Medulla oblongata (tissue), 1 donor: ENCODE results near the gene GPC6.

Experiments used
- DNase-seq: peaks from one replicate; pipeline ENCODE4 v3.0.0-alpha.2; 2015; ENCODE audit errors: extremely low spot score

GPC6 gene

DNA sequence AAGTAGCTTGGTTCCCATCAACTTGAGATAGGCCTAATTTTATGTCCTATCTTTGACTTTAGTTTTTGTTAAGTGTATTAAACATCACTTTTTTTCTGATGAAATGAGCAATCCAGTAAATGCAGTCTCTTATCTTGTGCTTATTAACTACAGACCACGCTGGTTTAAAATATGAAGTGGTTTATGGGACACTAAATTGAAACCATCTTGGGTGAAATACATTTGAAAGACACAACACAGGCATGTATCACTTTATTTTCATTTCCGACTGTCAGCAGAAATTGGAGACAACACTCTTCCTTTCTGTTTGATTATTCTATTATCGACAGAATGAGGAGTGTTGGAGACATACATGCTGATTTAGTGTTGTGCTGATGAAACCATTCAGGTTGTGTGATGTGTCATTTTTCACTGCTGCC, 447.7 kb downstream of the GPC6 start:
- DNase-seq, result no peak

DNA sequence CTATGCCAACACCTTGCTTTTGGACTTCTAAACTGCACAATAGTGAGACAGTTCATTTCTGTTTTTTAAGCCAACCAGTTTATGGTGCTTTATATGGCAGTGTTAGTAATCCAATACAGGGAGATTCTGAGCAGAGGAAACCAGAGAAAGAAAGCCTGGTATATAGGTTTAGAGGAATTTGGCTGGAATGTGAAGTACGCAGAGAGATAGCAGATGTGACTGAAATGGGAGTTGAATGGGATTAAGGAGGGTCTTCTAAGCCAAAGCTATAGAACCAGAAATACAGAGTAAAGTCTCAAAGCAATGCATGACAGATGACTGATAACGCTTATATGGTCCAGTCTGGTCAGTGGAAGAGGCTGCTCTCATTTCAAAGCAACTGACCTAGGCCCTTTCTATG, 453.7 kb downstream of the GPC6 start:
- no peak for DNase-seq

DNA sequence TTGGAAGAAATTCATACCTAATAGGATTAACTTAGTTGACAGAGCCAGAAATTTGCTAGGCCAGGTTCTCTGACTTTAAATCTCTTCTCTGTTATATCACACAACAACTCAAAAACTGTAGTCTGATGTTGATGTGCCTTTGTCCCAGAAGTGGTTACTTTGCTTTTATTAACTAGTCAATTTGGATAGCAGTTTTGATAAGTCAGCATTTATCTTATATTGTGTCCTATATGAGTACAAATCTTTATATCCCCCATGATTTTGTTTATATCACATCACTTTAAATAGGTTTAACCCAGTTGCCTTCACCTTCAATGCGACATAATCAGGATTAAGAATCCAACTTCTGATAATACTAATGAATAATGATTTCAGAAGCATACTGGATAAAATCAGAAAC, 459.3 kb downstream of the GPC6 start:
- no peak for DNase-seq

DNA sequence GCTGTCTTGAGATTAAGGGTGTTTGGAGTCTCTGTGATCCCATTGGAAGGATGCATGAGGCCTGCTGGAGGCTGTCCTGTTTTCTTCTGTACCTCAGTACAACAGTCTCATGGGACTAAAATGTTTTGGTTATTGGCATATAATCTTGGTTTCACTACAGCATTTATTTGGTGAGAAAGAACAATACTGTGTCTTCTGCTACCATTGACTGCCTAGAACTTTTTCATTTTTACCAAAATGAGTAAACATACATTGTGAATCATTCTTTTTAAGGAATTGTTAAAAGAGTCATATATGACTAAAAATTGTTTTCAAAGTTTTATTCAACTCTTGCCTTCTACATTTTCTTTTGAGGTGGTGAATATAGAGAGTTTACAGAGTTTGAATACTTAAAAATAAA, 459.8 kb downstream of the GPC6 start:
- no peak for DNase-seq

DNA sequence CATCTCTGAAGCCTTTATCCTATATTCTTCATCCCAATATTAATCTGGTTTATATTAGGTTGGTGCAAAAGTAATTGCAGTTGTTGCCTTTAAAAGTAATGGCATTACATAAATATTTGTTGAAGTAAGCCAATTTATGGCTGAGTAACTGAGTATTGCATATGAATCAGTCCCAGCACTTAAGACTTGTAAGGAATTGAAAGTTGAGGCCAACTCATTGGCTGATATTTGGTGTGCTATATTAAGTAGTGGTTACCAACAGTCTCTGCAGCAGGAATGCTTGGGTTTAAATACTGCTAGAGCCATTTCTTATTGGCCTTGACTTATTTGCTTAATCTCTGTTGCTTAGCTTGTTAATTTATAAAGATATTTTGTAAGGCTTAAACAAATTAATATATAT, 460.7 kb downstream of the GPC6 start:
- DNase-seq, result no peak

DNA sequence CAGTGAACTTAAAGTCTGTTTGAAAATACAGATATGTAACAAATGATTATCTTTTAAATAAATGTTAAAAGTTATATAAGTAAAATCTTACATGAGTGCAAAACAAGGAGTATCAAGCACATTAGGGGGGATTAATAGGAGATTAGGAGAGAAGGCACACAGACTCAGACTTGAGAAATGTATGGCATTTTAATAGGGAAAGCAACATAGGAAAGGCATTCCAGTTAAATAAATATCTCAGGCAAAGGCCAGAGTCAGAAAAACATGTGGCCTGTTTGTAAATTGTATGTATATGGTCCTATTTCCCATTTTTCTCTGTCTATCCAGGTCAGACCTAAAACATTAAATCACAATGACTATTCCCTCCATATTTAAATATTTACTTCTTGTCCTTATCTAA, 462.7 kb downstream of the GPC6 start:
- no peak for DNase-seq

DNA sequence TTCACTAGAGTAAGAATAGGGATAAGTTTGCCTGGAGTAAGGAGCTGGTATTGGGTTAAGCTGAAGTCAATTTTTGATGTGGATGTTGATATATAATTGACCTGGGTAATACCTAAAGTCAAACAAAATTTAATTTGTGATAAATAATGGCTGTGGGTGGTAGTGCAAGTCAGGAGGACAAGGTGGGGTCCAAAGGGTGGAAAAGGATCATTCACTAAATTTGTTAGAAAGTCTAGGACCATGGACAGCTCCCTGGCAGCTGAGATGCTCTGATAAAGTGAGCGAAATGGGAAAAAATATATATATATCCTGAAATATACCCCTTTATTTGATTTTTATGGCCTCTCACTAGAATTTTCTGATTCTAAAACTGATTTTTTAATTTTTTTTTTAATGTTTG, 463.5 kb downstream of the GPC6 start:
- DNase-seq, result no peak

DNA sequence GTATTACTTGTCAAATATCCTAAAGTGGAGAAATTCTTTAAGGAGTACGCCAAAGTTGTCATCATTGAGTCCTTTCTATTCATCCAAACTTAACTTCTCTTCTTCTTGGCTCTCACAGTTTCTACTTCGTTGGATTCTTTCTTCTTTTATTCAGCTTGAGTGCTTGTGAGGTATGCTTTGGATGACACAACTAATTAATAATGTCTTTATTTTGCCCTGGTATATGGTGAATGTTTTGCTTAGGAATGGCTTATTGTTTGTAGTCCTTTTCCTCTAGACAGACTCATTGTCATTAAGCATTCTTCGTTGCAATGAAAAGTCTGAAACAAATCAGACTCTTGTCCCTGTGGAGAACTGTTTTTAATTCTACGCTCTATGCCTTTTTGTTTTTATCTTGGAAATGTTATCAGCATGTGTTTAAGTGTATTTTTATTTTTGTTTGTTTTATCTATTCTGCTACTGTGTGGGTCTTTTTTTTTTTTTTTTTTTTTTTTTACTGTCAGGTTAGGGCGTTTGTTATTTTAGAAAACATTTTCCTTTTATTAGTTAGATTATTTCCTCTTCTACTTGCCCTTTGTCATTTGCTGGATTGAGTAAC, 471.5 kb downstream of the GPC6 start:
- DNase-seq, result no peak

DNA sequence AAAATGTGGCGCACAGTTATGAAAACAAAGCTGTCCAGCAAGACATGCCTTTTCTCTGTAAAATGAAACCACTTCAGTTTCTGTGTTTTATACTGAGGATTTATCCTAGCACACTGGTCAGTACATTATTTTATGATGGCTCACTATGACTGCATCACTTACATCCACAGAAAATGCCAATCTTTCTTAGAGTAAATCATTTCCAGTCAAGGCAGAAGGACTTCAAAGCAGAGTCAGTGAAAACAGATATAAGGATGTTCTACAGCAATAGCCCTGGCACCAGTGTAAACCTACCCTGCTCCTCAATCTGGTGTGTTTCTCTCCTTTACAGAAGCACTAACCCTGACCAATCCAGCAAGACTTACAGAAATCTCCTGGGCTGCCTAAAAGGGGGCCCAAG, 473.5 kb downstream of the GPC6 start:
- DNase-seq, result no peak

DNA sequence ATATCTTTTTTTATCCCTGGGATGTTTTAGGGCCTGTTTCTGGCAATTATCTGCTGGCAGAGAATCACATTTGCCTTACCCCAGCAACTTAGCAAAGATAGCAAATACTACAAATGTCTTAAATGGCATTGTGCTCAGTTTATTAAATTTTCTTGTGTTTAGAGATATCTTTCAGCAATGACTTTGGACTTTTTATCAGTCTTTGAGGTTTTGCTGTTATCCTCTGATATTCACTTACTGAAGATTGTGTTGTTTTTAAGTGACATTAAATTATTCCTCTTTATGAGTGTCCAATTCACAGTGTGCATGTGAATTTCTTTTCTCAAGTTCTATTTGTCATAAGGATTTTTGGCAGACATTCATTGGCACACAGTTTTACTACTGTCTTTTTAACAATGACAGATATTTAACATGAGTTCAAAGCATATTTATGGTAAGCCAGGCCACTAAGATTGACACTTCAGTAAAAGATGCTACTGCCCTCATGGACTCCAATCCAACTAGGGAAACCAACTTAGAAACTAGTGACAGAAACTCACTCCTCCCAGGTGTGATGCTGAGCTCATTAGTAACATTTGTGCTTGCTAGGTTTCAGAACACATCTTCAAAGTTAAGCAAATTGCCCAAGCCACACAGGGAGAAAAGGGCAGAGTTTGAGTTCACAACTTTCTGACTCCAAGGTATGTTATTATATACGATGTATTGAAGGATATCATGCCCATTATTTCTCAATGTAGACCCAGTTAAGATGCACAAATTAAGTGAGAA, 481.9 kb downstream of the GPC6 start:
- DNase-seq, result no peak

DNA sequence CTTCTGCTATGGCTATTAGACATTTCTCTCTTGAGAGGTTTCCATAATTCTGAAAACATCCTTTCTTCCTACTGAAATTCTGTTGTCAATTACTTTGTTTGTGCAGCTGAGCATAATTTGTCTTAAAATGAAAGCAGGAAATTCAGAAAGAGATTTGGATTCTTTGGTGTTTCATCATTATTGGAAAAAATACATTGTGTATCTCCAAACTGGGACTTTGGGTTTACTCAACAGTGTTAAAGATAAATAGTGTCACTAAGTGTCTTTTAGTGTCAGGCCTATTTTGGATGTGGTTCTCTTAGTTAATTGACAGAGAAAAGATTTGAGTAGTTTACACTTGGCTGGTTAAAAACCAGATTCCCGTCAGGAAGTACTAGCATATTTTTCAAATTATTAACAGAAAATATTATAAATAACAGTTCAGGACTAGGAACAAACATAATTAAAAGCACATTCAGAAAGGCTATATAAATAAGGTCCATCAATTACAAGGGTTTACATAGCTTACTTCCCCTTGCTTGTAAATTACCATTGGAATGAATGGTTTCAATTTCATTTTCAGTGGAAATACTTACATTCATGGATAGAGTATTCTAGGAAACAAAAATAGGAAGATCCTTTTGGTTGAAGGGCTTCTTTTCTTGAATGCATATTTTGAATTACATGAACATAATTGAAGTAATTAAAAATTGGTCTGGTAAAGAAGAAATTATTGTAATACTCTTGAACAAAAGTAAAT, 483.1 kb downstream of the GPC6 start:
- no peak for DNase-seq

DNA sequence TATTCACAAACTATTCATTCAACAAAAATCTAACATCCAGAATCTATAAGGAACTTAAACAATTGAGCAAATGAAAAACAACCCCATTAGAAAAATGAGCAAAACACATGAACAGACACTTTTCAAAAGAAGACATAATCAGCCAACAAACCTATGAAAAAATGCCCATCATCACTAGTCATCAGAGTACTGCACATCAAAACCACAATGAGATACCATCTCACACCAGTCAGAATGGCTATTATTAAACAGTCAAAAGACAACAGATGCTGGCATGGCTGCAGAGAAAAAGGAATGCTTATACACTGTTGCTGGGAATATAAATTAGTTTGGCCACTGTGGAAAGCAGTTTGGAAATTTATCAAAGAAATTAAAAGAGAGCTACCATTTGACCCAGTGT, 487.6 kb downstream of the GPC6 start:
- no peak for DNase-seq

DNA sequence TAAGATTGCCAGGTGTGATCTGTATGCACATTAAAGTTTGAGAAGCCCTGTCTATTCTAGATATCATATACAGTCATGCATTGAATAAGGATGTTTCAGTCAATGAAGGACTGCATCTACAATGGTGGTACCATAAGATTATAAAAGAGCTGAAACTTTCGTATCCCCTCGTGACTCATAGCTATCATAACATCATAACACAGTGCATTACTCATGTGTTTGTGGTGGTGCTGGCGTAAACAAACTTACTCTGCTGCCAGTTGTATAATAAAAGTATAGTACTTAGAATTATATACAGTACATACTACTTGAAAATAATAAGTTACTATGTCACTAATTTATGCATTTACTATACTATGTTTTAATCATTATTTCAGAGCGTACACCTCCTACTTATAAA, 489.3 kb downstream of the GPC6 start:
- no peak for DNase-seq

DNA sequence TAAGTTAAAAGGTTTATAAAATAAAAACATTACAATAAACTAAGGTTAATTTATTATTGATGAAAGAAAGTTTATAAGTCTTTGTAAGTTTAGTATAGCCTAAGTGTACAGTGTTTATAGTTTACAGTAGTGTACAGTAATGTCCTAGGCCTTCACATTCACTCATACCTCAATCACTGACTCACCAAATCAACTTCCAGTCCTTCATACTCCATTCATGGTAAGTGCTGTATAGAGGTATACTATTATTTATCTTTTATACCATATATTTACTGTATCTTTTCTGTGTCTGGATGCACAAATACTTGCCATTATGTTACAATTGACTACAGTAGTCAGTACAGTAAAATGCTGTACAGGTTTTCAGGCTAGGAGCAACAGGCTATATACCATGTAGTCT, 490.0 kb downstream of the GPC6 start:
- no peak for DNase-seq

DNA sequence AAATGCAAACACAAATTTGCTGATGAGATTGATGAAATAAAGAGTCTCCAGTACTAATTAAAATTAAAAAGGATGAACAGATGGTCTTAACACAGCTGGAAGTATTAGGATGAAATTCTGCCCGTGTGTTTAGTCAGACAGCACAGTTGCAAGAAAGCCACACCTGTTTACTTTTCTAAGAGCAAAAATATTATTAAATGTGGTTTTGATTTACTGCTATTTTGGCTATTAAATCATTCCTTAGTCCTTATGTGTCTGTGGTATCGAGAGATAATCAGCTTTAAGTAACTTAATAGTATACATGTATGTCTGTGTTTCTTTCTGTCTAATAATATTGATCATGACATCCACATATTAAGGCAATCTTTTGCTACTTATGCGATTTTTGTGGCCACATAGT, 494.9 kb downstream of the GPC6 start:
- DNase-seq, result no peak

DNA sequence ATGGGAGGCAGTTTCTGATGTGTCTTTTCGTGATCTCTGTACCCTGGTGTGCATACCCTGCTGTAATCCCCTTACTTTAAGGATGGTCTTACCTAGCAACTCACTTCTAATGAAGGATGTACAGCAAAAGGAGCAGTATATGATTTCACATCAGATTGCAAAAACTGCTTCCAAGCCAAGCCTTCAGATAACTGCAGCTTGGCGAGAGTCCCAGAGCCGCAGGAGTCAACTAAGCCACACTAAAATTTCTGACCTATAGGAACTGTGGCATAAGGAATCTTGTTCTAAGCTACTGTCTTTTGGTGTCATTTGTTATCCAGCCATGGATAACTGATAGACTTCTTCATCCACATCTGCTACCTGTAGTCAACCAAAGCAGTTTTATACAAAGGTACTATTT, 496.7 kb downstream of the GPC6 start:
- DNase-seq, result no peak

DNA sequence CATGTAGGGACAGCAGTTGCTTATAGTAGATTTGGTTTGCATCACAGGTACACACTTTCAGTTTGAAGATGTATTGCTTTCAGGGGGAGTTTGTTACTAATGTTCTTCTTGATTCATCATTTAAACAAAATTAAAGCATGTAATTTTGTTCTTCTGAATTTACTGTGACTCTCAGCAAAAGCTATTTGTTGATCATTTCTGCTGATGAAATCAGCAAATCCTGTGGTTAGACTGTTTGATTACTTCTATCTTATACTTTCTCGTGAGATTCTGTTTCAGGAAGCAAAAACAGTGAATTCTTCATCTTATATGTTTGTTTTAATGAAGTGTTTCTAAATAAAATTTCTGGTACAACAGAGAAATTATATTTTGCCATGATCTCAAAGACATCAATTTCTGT, 497.6 kb downstream of the GPC6 start:
- no peak for DNase-seq

DNA sequence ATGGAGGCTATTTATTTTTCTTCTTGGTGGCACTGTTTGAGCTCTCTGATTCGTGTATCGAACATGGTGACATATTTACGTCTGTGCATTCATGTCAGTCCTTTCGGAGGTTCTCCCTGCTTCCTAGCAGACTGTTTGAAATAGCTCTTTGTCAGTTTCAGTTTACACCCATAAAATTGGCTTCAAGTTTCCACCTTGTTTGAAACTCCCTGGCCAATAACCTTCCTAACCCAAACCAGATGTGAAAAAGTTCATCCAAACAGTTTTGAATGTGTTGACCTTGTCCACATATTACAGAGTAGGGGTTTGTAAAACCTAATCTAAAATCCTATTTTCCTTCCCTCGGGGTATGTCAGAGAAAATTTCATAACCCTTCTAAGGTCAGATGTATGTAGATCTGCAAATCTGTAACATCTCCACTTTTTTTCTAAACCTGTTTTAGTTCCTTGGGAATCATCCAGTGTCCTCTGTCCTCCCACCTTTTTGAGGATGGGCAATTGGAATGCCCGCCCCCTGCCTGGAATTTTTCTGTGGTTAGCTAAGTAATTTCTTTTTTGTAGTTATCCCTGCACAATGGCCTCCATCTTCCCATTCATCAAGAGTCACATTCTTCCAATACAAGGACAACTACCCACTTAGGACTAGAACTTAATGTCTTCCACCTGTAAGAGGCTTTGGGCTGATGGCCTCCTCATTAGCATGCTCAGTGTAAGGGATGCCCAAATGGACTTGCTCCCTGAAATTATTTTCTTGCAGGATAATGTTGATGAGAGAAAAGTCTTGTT, 499.8 kb downstream of the GPC6 start:
- no peak for DNase-seq

DNA sequence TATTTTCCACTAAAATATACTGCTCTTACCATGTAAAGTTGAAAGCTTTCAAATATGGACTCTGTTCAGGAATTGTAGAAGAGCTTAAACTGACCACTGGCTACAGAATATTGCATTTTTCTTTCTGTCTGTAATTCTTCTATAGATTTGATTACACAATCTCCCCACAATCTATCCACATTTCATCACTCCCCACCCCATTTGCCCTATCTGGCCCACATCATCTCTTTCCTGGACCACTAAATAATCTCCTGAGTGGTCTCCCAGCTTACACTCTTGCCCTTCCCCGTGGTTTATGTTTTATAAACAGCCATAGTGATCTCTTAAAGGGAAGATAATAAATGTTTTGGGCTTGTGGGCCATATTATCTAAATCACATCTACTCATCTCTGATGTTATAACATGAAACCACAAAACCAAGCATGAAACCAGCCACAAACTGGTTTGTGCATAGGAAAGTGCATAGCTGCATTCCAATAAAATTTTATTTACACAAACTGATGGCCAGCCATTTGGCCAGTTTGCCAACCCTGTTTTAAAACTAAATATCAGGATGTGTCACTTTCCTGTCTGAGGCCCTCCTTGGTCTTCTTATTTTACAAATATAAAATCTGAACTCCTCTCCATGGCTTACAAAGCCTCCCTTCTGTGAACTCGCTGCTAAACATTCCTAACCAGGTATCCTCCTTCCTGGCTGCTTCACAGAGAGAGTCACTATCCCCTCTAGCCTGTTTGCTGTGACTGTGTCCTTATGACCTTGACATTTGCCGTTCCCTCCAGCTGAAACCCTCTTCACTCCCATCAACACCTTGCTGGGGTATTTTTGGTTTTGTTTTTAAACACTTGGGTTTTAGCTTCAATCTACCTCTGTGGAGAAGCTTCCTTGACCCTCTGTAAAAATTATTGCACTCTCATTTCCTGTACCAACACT, 500.9 kb downstream of the GPC6 start:
- no peak for DNase-seq

DNA sequence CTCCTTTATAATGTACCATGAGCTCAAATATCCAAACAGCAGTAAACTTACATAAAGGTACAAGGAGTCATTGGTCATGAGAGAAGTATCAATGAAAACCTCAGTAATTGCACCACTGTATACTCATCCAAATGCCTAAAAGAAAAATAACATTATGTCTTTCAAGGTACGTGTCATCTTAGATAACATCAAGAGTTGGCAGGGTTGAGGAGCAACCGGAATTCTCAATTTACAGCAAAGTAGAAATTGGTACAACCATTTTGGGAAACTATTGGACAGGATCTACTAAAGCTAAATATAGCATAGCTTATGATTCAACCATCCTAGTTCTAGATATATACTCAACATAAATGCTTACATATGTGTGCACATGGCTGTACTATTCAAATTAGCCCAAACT, 502.8 kb downstream of the GPC6 start:
- DNase-seq, result no peak

DNA sequence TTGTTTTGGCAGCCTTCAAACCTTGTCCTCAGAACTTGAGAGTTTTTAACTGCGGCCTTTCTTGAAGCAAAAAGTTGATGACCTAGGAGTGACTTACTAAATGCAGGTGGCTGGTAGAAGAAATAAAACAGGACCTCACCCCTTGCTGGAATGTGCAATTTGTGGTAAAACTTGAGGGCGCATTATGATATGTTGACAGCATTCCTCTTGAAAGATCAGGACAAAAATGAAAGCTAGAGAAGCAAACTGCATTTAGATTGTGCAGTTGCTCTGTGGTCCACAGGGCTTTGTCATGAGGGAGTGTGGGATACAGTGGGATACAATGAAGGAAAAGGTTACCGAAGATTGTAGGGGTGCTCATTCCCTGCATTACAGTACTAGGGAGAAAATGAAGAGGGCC, 504.2 kb downstream of the GPC6 start:
- DNase-seq, result no peak
